T-helper 1 cell (primary cell): ENCODE measurements around the gene SLC9A9.
"Not testable (repeated sequence)": the region's sequence is repeated elsewhere in the genome, so short reads cannot be mapped to it uniquely, and the experiment has no call there.

Source experiments
- DNase-seq, 5 donors: peaks; one replicate each; pipeline ENCODE4 v3.0.0-alpha.2; 2012 to 2020

SLC9A9 gene

DNA sequence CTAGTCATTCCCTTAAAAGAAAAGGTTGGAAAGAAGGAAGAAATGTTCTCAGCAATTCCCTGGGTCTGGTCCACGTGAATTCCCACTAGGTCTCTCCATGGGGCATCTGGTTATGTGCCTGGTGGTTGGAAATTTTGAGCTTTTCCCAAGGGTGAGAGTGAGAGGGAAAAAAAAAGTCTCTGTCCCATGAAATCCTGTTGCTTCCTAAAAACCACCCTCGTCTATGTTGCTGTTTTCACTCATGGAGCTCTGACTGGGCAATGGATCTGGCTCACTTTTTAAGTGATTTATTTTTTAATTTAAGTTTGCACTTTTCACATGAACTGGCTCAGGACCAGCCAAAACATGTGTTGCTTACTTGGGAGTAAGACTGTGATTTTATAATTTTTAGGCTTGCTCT, 538.6 kb downstream of the SLC9A9 start:
- no peak for DNase-seq

- DNase-seq = peak in 1 of 5 donors; percentile 9
Observed at GRCh38 chr3:143307613-143308183, 540.6 kb downstream of the SLC9A9 start.

GRCh38 chr3:143306407-143306806, 541.9 kb downstream of the SLC9A9 start:
- no peak for DNase-seq

- DNase-seq = no peak
Observed at GRCh38 chr3:143302638-143303171, 545.6 kb downstream of the SLC9A9 start.

GRCh38 chr3:143301031-143301901, 547.0 kb downstream of the SLC9A9 start:
- no peak for DNase-seq

DNA sequence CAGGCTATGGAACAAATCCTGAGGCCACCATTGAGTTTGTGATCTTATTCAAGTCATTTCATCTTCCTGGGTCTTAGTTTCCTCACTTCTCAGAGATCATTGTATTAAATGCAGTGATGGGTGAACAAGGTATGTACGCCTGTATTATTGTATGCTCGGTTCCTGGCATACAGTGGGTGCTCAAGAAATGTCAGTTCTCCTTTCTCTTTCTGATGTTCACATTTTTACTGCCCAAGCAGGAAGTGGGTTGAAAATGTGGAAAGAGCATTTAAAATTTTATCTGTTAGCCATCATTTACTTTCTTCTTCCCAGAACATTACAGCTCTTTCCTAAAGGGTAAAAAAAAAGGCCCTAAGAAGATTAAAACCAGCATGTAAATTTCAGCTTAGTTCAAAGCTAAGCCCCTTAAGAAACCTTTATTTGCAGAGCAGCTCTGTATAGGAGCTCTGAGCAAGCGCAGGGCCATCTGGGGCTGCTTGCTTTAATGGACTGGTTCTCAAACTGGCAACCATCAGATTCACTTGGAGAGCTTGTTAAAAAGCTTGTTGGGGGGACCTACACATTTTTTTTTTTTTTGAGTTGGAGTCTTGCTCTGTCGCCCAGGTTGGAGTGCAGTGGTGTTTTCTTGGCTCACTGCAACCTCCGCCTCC, 549.3 kb downstream of the SLC9A9 start:
- peak in 1 of 5 donors; percentile 12 for DNase-seq

GRCh38 chr3:143298380-143298779, 549.9 kb downstream of the SLC9A9 start:
- DNase-seq = no peak

- peak in 1 of 5 donors; percentile 27 for DNase-seq
Observed at GRCh38 chr3:143295201-143296080, 552.8 kb downstream of the SLC9A9 start.

DNA sequence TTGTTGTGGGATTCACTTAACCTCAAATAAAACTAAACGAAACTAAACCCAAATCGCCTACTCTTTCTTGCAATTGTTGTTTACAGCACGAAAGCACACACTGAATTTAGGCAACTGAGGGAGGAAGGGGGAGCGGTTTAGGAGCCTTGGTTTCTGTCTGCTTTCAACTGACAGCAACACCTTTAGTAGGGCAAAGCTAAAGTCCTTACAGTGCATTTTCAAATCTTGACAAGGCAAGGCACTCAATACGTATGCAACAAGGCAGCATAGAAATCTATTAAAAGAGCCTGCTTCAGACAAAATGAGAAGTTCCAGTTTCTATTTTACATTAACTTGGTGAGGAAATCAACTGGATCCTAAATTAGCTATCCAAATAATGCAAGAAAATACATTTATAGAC, 554.1 kb downstream of the SLC9A9 start:
- DNase-seq = peak in 1 of 5 donors; percentile 56

- DNase-seq = no peak
Observed at GRCh38 chr3:143291836-143292447, 556.3 kb downstream of the SLC9A9 start.

DNA sequence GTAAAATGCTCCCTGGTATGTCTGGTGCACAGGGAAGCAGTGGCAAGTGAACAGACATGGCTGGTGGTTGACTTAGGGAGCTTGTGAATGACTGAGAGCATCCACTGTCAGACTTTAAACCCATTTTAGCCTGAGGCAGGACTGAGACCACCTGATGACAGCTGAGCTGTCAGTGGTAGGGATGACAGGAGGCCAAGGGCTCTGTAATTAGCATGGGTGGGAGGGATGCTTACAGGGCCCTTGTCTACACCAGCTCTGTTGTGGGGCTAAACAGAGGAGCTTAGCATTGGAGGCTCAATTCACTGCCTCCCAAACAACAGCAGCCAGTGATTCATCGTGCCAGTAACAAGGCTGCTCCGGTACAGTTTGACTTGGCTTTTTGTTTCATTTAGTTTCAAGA, 559.3 kb downstream of the SLC9A9 start:
- no peak for DNase-seq

DNA sequence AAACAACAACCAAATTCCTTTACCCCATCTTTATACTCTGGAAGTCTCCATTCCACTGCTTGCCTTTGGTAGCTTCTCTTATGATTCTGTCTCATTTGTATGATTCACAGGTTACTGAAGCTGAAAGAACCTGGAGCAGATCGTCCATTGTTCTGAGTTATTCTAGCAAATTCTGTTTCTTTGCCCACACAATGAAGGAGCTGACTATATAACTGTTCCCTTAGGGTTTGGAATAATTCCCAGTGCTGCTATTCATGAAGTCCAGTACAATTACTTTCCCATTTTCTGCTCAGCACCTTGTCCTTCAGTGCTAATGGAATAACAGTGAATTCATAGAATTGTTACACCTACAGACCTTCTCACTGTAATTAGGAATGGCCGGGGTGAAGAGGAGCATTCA, 560.9 kb downstream of the SLC9A9 start:
- DNase-seq = no peak

DNA sequence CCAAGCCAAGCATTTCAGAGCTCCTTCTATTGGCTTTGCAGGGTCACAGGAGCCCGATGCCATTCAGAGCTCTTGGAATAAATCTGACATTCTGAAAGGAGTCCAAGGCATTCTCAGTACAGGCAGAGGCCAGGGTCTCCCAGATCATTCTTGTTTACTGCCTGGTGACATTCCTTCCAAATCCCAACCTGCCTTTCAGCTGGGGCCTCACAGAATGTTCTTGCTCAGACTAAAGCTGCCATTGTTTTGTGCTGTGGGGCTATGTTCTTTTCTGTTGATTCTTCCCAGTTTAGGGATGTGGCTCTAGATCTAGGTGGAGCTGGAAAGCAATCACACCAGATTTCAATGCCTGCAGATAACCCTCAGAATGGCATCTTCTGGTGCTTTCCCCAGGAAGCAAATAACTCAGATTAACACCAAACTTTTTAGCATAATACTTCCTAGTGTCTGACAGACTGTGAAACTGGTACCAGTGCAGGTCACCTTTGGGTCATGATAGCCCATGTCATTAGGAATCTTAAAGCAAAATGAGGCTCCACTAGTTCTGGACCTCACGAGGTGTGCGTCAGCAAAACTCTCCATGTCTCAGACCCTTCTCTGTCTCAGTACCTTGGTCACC, 561.8 kb downstream of the SLC9A9 start:
- DNase-seq = no peak

DNA sequence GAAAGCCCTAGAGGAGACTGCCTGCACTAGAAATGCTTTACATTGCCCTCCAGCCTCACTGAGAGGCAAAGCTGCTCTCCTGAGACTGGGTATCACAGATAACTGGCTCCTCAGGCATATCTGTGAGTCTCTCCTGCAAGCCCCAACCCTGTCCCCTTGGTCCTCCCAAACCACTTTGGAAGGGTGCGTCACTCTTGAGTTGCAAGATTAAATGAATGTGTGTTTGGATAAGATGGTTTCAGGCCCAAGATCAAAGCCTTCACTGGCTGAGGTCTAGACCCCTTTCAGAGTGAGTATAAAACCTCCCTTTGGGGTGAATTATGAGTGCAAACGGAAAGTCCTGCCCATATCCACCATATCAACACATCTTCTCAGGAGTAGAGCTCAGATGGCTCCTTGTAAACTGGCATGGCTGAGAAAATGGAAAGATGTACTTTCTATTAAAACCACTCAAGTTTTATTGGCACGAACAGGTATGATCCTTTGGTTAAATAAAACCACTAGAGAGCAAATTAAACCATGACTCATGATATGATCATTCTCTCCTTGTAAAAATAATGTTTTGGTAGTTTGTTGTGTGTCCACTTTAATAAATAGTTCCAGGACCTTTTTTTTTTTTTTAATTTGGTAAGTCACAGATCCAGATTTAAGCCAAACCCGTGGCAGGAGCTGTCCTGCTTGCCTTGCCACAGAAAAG, 564.7 kb downstream of the SLC9A9 start:
- DNase-seq = no peak

GRCh38 chr3:143280984-143281383, 567.3 kb downstream of the SLC9A9 start:
- no peak for DNase-seq

- not testable (repeated sequence) for DNase-seq
Observed at GRCh38 chr3:143279567-143279966, 568.7 kb downstream of the SLC9A9 start.

- DNase-seq = no peak
Observed at GRCh38 chr3:143278721-143279120, 569.5 kb downstream of the SLC9A9 start.

GRCh38 chr3:143277531-143277930, 570.7 kb downstream of the SLC9A9 start:
- no peak for DNase-seq

DNA sequence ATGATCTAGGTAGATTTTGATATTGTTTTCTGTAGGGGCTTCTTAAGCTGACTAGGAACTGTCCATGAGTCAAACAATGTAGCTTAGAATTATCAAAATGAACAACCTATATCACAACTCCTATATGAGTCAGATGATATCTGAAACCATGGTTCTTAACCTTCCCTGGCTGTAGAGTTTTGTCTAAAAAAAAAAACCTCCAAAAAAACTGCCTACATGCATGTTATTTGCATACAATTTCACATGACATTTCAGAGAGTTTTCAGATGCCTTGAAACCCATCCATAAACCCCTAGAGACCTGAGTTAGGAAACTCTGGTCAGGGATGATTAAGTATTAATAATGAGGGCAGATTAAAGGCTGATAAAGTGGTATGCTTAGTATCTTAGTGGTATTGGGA, 571.7 kb downstream of the SLC9A9 start:
- peak in 1 of 5 donors; percentile 22 for DNase-seq

- DNase-seq = no peak
Observed at GRCh38 chr3:143273975-143274690, 574.1 kb downstream of the SLC9A9 start.
